Measurements from ENCODE around the gene MED4. TPM values are rescaled to one million over a fixed set of nuclear protein-coding genes. Genes with fewer than 3 reads are reported as not detected.

The MED4 gene
- total RNA-seq, 1 donor from 2014 or later = 46.4 TPM

DNA sequence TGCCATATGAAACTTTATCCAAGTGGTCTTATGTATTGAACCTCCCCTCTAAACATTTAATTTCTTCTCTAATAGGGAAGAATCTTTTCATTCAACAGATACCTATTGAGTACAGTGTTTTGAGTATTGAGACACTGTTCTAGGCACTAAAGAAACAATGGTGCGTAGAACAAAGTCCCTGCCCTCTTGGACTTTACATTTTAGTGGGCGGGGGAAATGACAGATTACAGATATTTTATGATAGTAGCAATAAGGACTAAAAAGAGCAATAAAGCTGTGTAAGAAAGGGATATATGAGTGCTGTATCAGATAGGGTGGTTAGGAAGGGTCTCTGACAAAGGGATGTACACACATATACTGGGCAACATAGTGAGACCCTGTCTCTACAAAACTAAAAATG, 52.0 kb downstream of the MED4 start:
- DNase-seq (ENCODE audit: low spot score) = no peak
- intact Hi-C loops (cut with DNase I) = no loop called here
- no peak for ATAC-seq

DNA sequence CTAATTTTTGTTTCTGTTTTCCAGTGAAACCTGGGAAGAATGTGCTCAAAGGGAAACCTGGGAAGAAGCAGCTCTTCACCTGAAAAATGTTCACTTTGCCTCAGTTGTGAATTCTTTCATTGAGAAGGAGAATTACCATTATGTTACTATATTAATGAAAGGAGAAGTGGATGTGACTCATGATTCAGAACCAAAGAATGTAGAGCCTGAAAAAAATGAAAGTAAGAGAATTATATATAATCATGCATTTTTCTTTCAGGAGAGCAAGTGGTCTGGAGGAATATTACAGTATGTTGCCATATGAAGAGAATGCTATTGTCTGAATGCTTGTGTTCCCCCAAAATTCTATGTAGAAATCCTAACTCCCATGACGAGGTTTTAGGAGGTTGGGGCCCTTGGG, 54.0 kb downstream of the MED4 start:
- intact Hi-C loops (cut with DNase I) = no loop called here
- DNase-seq (ENCODE audit: low spot score) (no peak), ATAC-seq (no peak)

DNA sequence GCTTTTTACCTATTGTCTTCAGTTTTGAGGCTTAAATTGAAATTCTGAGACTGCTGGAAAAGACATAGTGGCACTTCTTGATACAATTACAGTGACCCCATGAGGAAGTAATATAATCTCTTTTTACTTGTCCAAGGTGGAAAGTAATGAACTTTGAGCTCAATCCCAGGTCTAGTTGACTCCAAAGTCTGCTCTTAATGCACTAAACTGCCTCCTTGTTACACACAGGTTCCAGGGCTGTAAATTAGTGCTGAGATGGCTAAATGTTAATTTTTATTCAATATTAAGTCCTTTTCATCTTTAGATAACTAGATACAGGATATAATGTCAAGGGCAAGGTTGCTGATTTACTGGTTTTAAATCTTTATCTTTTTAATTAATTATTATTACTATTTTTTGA, 54.9 kb downstream of the MED4 start:
- intact Hi-C loops (cut with DNase I) = no loop called here
- DNase-seq (ENCODE audit: low spot score) (no peak), ATAC-seq (no peak)

DNA sequence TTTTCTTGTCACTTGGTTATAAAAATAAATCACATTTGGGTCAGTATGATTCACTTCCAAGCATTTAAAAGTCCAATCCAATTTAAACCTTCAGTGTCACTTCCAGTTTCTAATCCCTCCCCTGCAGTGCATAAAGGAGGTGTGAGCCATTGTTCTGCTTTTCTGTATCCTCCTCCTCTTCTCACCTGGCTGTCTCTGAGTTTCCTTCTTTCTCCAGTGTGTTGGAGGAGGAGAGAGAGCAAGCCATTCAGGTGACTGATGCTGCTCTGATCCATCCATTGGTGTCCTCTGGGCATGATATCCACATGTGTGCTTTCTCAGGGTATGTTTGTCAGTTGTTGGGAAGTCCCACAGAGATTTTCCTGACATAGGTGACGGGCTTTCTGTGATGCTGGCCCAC, 56.1 kb downstream of the MED4 start:
- intact Hi-C loops (cut with DNase I) = no loop called here
- DNase-seq (ENCODE audit: low spot score) (no peak), ATAC-seq (no peak)

DNA sequence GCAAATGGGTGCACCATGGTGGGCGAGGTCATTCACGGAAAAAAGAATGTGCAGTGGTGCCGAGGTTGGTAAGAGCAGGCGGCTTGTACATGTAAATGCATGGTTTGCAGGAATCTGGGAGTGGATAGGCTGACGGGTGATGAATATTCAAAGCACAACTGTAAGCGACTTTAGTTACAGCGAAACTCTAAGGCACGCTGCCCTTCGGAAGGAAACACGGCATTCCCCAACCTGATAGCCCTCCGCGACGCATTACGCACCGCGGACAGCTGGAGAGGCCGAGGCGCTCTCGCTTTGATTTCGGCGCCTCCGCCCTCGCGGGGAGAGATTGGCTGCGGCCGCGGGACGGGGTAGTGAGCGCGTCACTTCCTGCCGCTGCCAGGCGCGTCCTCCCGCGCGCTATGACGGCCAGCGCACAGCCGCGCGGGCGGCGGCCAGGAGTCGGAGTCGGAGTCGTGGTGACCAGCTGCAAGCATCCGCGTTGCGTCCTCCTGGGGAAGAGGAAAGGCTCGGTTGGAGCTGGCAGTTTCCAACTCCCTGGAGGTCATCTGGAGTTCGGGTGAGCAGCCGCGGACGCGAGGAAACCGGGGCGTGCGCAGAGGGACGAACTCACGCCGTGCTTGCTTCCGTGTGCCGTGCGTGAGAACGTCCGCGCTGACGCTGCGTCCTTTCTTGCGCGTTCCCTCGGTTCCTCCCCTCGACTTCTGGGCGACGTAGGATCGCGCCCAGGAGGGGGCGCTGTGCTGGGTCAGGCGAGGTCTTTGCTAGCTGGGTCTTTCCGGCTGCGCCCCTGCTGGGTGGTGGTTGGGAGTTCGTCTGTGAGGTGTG, 57.3 kb downstream of the MED4 start, which contains the start of gene NUDT15:
Gene NUDT15, plus strand, starts transcription at position 381 of the 828 bp plus-strand sequence. Its CDS starts 21 bp downstream, at position 402.
- ATAC-seq (peak; percentile 99), DNase-seq (ENCODE audit: low spot score) (peak; percentile 95)
- intact Hi-C loops (cut with DNase I) = no loop called here

DNA sequence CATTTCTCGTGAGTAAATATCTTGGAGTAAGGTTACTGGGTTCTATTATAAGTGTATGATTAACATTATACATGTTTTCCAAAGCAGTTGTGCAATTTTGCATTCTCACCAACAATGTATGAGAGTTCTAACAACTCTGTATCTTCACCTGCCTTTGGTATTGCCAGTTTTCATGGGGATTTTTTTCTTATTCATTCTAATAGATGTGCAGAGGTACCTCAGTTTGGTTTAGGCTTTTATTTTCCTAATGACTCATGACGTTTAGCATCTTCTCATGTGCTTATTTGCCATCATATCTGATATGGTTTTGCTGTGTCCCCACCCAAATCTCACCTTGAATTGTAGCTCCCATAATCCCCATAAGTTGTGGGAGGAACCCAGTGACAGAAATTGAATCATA, 65.0 kb downstream of the MED4 start:
- ATAC-seq (no peak), DNase-seq (ENCODE audit: low spot score) (no peak)
- intact Hi-C loops (cut with DNase I) = no loop called here

DNA sequence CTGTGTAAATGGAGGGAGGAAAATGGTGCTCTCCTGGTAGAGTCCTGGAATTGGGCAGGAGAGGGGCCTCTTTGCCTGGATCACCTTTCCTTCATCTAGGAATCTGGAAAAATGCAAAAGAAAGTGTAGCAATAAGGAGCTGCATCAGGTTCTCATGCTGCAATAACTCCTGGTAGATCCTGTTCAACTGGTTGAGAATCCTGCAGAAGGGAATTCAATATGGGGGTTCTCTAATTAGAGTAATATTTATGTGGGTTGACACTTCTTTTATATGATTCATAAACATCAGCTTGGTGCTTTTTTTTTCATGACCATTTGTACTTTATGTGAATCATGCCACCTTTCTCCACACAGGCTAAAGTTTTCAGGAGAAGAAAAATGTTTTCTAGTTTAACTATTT, 66.8 kb downstream of the MED4 start:
- intact Hi-C loops (cut with DNase I) = no loop called here
- DNase-seq (ENCODE audit: low spot score) (no peak), ATAC-seq (no peak)

Other genes starting within 250 kb of the MED4 start
- gene SUCLA2, start 93.8 kb downstream of the MED4 start, total RNA-seq = 45.4 TPM
- 6.9 TPM for gene NUDT15, start 57.4 kb downstream of the MED4 start, total RNA-seq
- gene ITM2B, start 138.1 kb upstream of the MED4 start, total RNA-seq = 704 TPM
- gene RB1, start 208.6 kb upstream of the MED4 start, total RNA-seq = 58.5 TPM